Neural cell (in vitro differentiated cells): Measurements from ENCODE around the gene SLC25A47. TPM values are rescaled to one million over a fixed set of nuclear protein-coding genes. Genes with fewer than 3 reads are reported as not detected.
"Not testable (repeated sequence)": the region's sequence is repeated elsewhere in the genome, so short reads cannot be mapped to it uniquely, and the experiment has no call there.

ENCODE experiments used
- H2AFZ ChIP-seq: fragments of 200-600, 300-800 bp; sonication (generic), shearing (Covaris generic); 2 replicates; pipeline ENCODE4 v1.6.0; 2014; ENCODE audit warnings: low read depth, mild to moderate bottlenecking, antibody characterized with exemption, low read length, moderate library complexity
- H3F3A ChIP-seq: fragments of 200-600 bp; shearing (Covaris generic); 2 replicates; pipeline ENCODE4 v1.6.1; 2016; ENCODE audit warnings: mild to moderate bottlenecking, moderate library complexity, mixed read lengths, antibody characterized with exemption, low read length; ENCODE audit not compliant: insufficient read depth, poor library complexity, severe bottlenecking
- H3K27ac ChIP-seq: fragments of 200-600, 300-800 bp; sonication (generic), shearing (Covaris generic); 2 replicates; pipeline ENCODE4 v1.5.1; 2014; ENCODE audit warnings: mild to moderate bottlenecking, low read length, moderate library complexity
- H3K27me3 ChIP-seq: fragments of 300-800, 200-600 bp; sonication (generic), shearing (Covaris generic); 2 replicates; pipeline ENCODE4 v1.6.0; 2014; ENCODE audit warnings: mild to moderate bottlenecking, low read depth, low read length, moderate library complexity; ENCODE audit not compliant: insufficient read depth
- H3K36me3 ChIP-seq: fragments of 300-800, 200-600 bp; sonication (generic), shearing (Covaris generic); 2 replicates; pipeline ENCODE4 v1.5.1; 2014; ENCODE audit warnings: mild to moderate bottlenecking, antibody characterized with exemption, low read length, moderate library complexity; ENCODE audit not compliant: insufficient read depth
- H3K4me2 ChIP-seq: fragments of 300-800, 200-600 bp; sonication (generic), shearing (Covaris generic); 2 replicates; pipeline ENCODE4 v1.6.0; 2014; ENCODE audit warnings: mild to moderate bottlenecking, low read length
- H3K4me3 ChIP-seq: fragments of 300-800, 200-600 bp; sonication (generic), shearing (Covaris generic); 2 replicates; pipeline ENCODE4 v1.5.1; 2014; ENCODE audit warnings: mild to moderate bottlenecking, low read length, moderate library complexity
- H3K79me2 ChIP-seq: fragments of 200-600 bp; shearing (Covaris generic); replicated peaks from 2 replicates; pipeline ENCODE4 v1.6.0; 2014; ENCODE audit warnings: mild to moderate bottlenecking, low read length, moderate library complexity; ENCODE audit not compliant: insufficient read depth
- H3K9ac ChIP-seq: fragments of 300-800, 200-600 bp; sonication (generic), shearing (Covaris generic); 2 replicates; pipeline ENCODE4 v1.6.1; 2016; ENCODE audit warnings: mild to moderate bottlenecking, low read length, mixed read lengths
- H3K9me2 ChIP-seq: fragments of 200-600 bp; shearing (Covaris generic); 2 replicates; pipeline ENCODE4 v1.6.1; 2016; ENCODE audit warnings: mild to moderate bottlenecking, low read length, mixed read lengths; ENCODE audit not compliant: insufficient read depth
- H3K9me3 ChIP-seq: fragments of 200-600, 300-800 bp; sonication (generic), shearing (Covaris generic); 2 replicates; pipeline ENCODE4 v1.6.1; 2016; ENCODE audit warnings: mild to moderate bottlenecking, mixed run types, low read length, moderate library complexity, mixed read lengths
- H4K20me1 ChIP-seq: fragments of 200-600 bp; shearing (Covaris generic); 2 replicates; pipeline ENCODE4 v1.6.1; 2016; ENCODE audit warnings: mild to moderate bottlenecking, mixed run types; ENCODE audit not compliant: insufficient read depth
- CTCF ChIP-seq: fragments of 450-650 bp; IDR thresholded peaks from 2 replicates; pipeline ENCODE4 v1.5.1; 2014; ENCODE audit warnings: antibody characterized with exemption, mild to moderate bottlenecking, moderate library complexity; ENCODE audit not compliant: poor library complexity, severe bottlenecking
- EP300 ChIP-seq: fragments of 450-650 bp; conservative IDR thresholded peaks from 2 replicates; pipeline ENCODE4 v1.6.1; 2014; ENCODE audit warnings: antibody characterized with exemption, mild to moderate bottlenecking, moderate library complexity; ENCODE audit not compliant: poor library complexity, severe bottlenecking
- EZH2 ChIP-seq: fragments of 200-600, 300-800 bp; shearing (Covaris generic), sonication (generic); IDR thresholded peaks from 2 replicates; pipeline ENCODE4 v1.6.1; 2014; ENCODE audit warnings: antibody characterized with exemption, low read length, borderline replicate concordance, mild to moderate bottlenecking; ENCODE audit not compliant: insufficient read depth, poor library complexity, severe bottlenecking
- MXI1 ChIP-seq: fragments of 450-650 bp; conservative IDR thresholded peaks from 2 replicates; pipeline ENCODE4 v1.6.1; 2014; ENCODE audit warnings: antibody characterized with exemption, mild to moderate bottlenecking; ENCODE audit not compliant: poor library complexity, severe bottlenecking
- POLR2AphosphoS5 ChIP-seq: IDR thresholded peaks from 2 replicates; pipeline ENCODE4 v1.6.1; 2012
- RAD21 ChIP-seq: fragments of 450-650 bp; conservative IDR thresholded peaks from 2 replicates; pipeline ENCODE4 v1.6.1; 2014; ENCODE audit warnings: antibody characterized with exemption, mild to moderate bottlenecking, moderate library complexity
- REST ChIP-seq: IDR thresholded peaks from 2 replicates; pipeline ENCODE4 v1.6.1; 2012; ENCODE audit warnings: borderline replicate concordance
- SMC3 ChIP-seq: fragments of 450-650 bp; conservative IDR thresholded peaks from 2 replicates; pipeline ENCODE4 v1.6.1; 2014; ENCODE audit warnings: antibody characterized with exemption, mild to moderate bottlenecking, moderate library complexity; ENCODE audit not compliant: poor library complexity
- TAF1 ChIP-seq: IDR thresholded peaks from 2 replicates; pipeline ENCODE4 v1.6.1; 2012; ENCODE audit warnings: low read depth
- polyA plus RNA-seq: library from polyadenylated mRNA; depleted of rRNA; stranded (reverse); fragments of >200 nt; gene quantifications from 2 replicates; pipeline ENCODE4 v1.2.3, GENCODE V29; 2014

The SLC25A47 gene
- polyA plus RNA-seq, 1 donor from 2014 or later: not detected

- no peaks in the 10 kb centered on the region for H3K36me3 ChIP-seq
- no peaks in the 10 kb centered on the region for H3K79me2 ChIP-seq
- H2AFZ ChIP-seq: no peak overlapping the region
- no peak overlapping the region for H3K4me3 ChIP-seq
- H3K9me2 ChIP-seq: no peaks in the 10 kb centered on the region
- TF ChIP-seq POLR2AphosphoS5 (no peak), EZH2 (no peak), CTCF (no peak), EP300 (no peak), MXI1 (no peak), TAF1 (no peak), RAD21 (no peak), REST (no peak), SMC3 (no peak)
- no peaks in the 10 kb centered on the region for H3K9me3 ChIP-seq
- H3K27ac ChIP-seq: no peak overlapping the region
- H4K20me1 ChIP-seq: no peaks in the 10 kb centered on the region
- H3K4me2 ChIP-seq: no peak overlapping the region
- H3K9ac ChIP-seq: no peak overlapping the region
- no peaks in the 10 kb centered on the region for H3F3A ChIP-seq
- H3K27me3 ChIP-seq: no peaks in the 10 kb centered on the region
Measured at GRCh38 chr14:100342195-100342594, 19.1 kb downstream of the SLC25A47 start.

DNA sequence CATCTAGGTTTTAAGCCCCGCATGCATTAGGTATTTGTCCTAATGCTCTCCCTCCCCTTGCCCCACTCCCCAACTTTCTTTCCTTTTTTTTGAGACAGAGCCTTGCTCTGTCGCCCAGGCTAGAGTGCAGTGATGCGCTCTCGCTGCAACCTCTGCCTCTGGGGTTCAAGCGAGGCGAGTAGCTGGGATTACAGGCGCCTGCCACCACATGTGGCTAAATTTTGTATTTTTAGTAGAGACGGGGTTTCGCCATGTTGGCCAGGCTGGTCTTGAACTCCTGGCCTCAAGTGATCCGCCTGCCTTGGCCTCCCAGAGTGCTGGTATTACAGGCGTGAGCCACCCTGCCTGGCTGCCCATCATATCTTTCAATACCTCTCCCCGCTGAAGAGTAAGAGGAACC is 19.7 kb downstream of the SLC25A47 start:
- H3K36me3 ChIP-seq, H3F3A ChIP-seq, H2AFZ ChIP-seq, H4K20me1 ChIP-seq, H3K79me2 ChIP-seq, H3K9me2 ChIP-seq, H3K9ac ChIP-seq, H3K4me2 ChIP-seq, H3K4me3 ChIP-seq, H3K9me3 ChIP-seq, H3K27ac ChIP-seq, H3K27me3 ChIP-seq: not testable (repeated sequence)

DNA sequence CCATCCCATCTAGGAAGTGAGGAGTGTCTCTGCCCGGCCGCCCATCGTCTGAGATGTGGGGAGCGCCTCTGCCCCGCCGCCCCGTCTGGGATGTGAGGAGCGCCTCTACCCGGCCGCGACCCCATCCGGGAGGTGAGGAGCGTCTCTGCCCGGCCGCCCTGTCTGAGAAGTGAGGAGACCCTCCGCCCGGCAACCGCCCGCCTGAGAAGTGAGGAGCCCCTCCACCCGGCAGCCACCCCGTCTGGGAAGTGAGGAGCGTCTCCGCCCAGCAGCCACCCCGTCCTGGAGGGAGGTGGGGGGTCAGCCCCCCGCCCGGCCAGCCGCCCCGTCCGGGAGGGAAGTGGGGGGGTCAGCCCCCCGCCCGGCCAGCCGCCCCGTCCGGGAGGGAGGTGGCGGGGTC is 21.5 kb downstream of the SLC25A47 start:
- H3K4me3 ChIP-seq, H3K9ac ChIP-seq, H3K9me3 ChIP-seq, H3K27me3 ChIP-seq, H3K79me2 ChIP-seq, H3F3A ChIP-seq, H3K9me2 ChIP-seq, H3K36me3 ChIP-seq, H4K20me1 ChIP-seq, H3K4me2 ChIP-seq, H2AFZ ChIP-seq, H3K27ac ChIP-seq: not testable (repeated sequence)
